H1 (cell line): ENCODE measurements around the gene TNFSF12. TPM values are rescaled to one million over a fixed set of nuclear protein-coding genes. Genes with fewer than 3 reads are reported as not detected.

ENCODE experiments used
- EP300 ChIP-seq, 2 experiments: IDR thresholded peaks; 1 replicate in 1 of 2; 2 replicates in 1 of 2; pipeline ENCODE4 v1.6.1; 2011 to 2012; ENCODE audit warnings: low read depth in 2 of 2, low read length in 2 of 2, mild to moderate bottlenecking in 2 of 2, borderline replicate concordance in 1 of 2, inconsistent platforms in 1 of 2, moderate library complexity in 1 of 2
- HDAC2 ChIP-seq, 2 experiments: fragments of 300-600 bp in 1 of 2; sonication (generic) in 1 of 2; IDR thresholded peaks; 2 replicates each; pipeline ENCODE4 v1.6.1; 2011 to 2012; ENCODE audit warnings: low read depth in 2 of 2, low read length in 2 of 2, mild to moderate bottlenecking in 2 of 2, moderate library complexity in 2 of 2, borderline replicate concordance in 1 of 2, inconsistent platforms in 1 of 2
- TEAD4 ChIP-seq: IDR thresholded peaks from 2 replicates; pipeline ENCODE4 v1.6.1; 2012; ENCODE audit warnings: low read depth, low read length, inconsistent platforms, mixed read lengths
- polyA plus RNA-seq, 7 experiments: library from polyadenylated mRNA; depleted of rRNA in 3 of 7; stranded (reverse) in 5 of 7; unstranded in 2 of 7; fragments of >200 nt in 5 of 7; fragments of 200-250 nt in 2 of 7; gene quantifications; 1 replicate in 5 of 7; 2 replicates in 1 of 7; 4 replicates in 1 of 7; pipeline versions ENCODE4 v1.2.1 to v1.2.3, GENCODE V29; 2011 to 2013; ENCODE audit warnings: missing spikeins in 2 of 7, mixed read lengths in 2 of 7
- total RNA-seq: library from RNA; stranded (reverse); fragmentation: NEBNext Ultra II Directional; extraction: Animal tissue kit (Norgen Biotek cat#: 25700); gene quantifications from 2 replicates; pipeline ENCODE4 v1.2.1, GENCODE V29; 2021

Gene TNFSF12
- total and polyA plus RNA-seq, 2 of the 8 experiments (the other 6 are each of a cell fraction or from before 2014, with no cell fraction given) = 7.2 to 9.6 TPM

GRCh38 chr17:7502171-7502847, 46.5 kb upstream of the TNFSF12 start (continued):
- TF ChIP-seq HDAC2 (IDR thresholded peaks at IDR 0.05; ENCODE audit: borderline replicate concordance in 1 of 2, low read depth in 2 of 2, low read length in 2 of 2) (no peak), EP300 (IDR thresholded peaks at IDR 0.05; ENCODE audit: borderline replicate concordance in 1 of 2, low read depth in 2 of 2, low read length in 2 of 2) (no peak), TEAD4 (no peak)
- TF ChIP-seq, all 59 proteins: peak for 0
